22Rv1 (cell line): ENCODE measurements around the gene H1-8.

Experiments used
- CTCF ChIP-seq: fragments of 450-650 bp; IDR thresholded peaks from 2 replicates; pipeline ENCODE4 v1.5.1; 2017; ENCODE audit warnings: mild to moderate bottlenecking
- ZFX ChIP-seq: fragments of 450-650 bp; IDR thresholded peaks from 2 replicates; pipeline ENCODE4 v1.6.1; 2017; ENCODE audit warnings: antibody characterized with exemption, borderline replicate concordance

DNA sequence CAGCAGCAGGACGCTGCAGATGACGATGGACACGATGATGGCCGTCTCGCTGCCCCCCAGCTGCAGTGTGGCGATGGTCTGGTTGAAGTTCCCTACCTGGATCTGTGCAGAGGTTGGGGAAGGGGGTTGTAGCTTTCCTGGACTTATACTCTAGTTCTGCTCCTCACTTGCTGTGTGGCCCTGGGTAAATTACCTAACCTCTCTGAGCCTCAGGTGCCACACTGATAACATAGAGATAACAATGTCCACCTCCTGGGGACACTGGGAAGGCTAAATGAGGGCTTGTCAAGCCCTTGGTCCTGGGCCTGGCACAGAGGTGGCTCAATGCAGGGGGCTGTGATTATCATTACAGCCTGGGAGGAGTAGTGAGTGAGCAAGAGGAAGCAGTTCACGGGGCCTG lies 26.9 kb downstream of the H1-8 start:
- TF ChIP-seq CTCF (no peak), ZFX (no peak)
